ENCODE results near the gene KPNA3.
"Not testable (repeated sequence)": the region's sequence is repeated elsewhere in the genome, so short reads cannot be mapped to it uniquely, and the experiment has no call there.

The KPNA3 gene

DNA sequence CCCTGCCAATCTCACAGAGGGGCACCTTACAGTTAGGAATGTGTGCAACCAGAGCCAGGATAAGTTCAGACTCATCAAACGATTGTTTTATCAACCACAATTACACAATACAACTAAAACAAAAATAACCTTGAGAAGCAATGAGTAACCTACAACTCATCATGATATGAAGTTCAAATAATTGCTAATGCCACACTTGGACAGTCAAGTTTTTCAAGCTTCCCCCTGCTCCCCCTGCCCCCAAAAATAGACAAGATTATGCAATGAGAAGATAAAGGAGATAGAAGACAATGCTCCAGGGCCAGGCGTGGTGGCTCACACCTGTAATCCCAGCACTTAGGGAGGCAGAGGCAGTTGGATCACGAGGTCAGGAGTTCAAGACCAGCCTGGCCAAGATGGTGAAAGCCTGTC lies 13.6 kb upstream of the KPNA3 start:
- no peak for DNase-seq

DNA sequence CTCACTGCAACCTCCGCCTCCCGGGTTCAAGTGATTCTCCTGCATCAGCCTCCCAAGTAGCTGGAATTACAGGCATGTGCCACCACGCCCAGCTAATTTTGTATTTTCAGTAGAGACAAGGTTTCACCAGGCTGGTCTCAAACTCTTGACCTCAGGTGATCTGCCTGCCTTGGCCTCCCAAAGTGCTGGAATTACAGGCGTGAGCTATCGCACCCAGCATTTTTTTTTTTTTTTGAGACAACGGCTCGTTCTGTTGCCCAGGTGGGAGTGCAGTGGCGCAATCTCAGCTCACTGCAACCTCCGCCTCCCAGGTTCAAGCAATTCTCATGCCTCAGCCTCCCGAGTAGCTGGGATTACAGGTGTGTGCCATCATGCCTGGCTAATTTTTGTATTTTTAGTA lies 10.6 kb upstream of the KPNA3 start:
- DNase-seq: not testable (repeated sequence)

DNA sequence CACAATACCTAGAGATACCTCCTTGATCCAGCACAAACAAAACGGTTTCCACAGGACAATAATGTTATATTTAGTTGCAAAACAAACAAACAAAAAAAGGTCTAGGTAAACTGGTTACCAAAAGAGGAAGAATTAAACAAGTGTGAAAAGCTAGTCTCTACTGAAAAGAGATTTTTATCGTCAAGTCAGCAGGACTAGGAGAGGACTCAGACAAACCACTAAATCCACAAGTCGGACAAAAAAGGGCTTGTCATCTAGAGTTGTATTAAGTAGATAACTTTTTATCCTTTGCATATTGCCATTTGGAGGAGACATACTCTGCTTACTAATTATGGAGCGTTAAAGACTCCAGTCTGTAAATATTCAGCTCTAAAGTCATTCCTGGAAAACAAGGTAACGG lies 9.9 kb upstream of the KPNA3 start:
- DNase-seq: no peak

DNA sequence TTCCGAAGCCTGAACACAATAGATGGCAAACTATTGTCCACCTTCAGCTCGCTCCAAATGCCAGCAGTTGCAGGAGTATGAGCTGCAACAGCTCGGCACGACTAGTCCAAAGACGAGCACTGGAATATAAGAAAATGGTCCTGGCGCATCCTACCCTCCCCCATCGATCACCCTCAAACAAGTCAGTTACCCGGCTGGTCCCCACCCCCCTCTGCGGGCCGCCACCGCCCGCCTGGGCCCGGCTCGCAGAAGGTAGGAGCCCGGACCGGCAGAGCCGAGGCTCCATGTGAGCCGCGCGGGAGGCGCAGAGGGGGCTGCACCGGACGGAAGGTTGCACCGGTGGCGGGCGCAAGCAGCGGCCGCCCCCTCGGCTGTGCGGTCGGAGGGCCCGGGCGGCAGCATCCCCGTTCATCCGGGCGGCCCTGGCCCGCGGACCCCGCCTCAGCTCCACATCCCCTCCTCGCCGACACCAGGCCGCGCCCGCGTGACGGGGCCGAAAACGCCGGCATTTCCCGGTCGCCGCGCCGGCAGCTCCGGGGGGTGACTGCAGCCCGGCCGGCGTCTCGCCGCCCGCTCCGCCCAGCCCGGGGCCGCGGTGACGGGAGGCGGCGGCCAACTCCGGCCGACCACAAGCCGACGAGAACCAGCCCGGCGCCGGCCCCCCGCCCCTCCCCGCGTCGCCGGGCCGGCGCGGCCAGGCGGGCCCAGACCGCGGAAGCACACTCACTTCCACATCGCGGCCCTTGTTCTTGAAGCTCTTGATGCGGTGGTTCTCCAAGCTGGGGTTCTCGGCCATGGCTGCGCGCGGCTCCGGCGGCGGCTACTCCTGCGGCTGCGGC lies 552 bp downstream of the KPNA3 start:
- DNase-seq: peak; percentile 36

DNA sequence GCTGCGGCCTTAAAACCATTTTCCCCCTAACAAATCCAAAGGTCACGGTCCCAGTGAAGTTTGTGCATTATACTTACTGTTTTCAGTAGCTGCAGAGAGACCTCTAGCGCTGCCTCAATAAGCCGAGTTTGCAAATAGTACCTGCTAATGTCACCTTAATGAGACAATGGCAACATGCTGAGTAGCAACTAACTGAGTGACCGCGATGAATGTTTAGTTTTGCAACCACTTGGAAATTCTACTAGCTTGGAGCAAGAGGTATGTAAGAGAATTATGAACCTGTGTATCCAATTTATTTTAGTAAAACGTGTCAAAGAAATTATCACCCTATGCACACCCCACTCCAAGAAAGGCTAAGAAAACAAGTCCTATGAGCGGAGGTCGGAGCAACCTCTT lies 1.2 kb downstream of the KPNA3 start:
- peak; percentile 36 for DNase-seq

DNA sequence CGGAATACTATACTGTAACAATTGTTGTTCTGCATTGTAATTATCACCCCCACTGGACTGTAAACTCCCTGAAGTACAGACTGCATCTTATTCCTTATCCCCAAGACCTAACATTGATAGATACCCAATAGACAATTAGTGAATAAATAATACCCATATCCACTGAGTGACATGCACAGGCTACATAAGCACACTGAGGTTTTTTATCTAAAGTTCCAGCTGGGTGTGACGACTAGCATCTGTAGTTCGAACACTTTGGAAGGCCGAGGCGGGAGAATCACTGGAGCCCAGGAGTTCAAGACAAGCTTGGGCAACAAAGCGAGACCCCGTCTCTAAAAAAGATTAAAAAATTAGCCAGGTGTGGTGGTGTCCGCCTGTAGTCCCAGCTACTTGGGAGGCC lies 2.5 kb downstream of the KPNA3 start:
- no peak for DNase-seq

DNA sequence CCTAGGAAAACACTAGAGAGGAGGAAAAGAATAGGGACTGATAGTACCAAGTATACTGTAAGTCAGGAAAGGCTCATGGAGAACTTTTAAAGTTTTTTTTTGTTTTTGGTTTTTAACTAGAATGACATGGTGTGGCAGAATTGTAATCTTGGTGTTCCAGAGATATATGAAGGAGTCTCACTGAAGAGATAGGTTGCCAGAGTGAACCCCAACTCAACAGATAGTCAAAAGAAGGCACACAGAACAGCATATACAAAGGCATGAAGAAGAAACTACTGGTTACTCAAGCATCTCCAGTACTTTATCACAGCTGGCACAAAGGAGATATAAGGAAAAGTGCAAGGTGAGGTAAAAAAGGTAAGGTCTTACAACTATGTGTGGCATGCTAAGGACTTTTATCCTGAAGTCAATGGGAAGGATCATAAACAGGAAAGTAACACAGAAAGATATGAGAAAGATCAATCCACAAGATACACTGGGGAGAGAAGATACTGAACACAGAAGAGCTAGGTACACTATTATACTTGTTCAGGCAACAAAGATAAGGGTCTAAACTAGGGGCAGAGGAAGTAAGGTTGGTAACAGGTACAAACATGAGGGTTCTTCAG lies 6.0 kb downstream of the KPNA3 start:
- DNase-seq: no peak

DNA sequence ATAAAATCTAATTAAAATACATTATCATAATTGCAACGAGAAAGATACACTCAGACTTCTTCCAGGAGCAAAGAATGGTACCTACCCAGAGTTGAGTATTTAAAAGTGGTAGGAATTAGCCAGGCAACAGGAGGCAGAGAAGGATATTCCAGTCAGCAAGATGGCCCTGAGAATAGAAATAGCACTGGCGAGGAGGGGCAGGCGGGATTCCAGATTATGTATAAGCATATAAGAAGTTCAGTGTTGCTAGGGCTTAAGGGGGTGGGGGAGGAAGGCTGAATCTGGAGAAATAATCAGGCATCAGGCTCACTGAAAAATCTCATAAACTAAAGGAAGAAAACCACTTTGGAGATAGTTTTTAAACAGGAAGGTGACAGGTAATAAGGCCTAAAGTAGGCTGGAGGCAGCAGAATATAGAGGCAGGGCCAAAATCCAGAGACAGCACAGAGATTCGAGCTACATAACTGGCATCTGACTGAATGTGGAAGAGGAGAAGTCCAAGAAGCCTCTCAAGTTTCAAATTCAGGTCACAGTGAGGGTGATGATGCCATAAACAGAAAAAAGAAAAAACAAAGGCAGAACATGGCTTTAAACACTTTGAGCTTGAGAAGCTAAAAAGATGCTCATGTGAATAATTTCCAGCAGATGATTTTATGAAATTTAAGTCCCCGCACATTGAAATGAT lies 7.5 kb downstream of the KPNA3 start:
- DNase-seq: no peak

DNA sequence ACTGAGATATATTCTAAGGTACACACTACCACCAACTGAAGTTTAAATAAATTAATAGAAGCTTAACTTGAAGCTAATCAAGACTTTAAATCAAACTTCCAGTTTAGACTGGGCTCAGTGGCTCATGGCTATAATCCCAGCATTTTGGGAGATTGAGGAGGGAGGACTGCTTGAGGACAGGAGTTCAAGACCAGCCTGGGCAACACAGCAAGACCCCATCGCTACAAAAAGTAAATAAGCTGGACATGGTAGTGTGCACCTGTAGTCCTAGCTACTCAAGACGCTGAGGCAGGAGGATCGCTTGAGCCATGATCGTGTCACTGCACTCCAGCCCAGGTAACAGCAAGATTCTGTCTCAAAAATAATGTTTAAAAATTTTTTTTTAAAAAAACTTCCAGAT lies 8.6 kb downstream of the KPNA3 start:
- no peak for DNase-seq

DNA sequence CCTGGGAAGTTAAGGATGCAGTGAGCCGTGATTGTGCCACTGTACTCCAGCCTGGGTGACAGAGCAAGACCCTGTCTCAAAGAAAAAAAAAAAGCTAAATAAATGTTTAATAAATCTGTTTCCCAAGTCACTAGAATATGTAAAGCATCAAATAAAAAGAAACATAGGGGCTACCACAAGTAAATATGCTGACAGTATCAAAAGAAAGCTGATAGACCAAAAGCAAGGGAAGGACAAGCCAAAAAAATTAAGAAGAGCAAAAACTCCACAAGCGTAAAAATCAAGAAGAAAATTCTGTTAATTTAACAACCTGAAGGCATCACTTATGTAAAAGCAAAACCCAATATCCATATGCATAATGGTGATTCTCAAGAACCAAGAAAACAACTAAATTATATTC lies 9.7 kb downstream of the KPNA3 start:
- no peak for DNase-seq

DNA sequence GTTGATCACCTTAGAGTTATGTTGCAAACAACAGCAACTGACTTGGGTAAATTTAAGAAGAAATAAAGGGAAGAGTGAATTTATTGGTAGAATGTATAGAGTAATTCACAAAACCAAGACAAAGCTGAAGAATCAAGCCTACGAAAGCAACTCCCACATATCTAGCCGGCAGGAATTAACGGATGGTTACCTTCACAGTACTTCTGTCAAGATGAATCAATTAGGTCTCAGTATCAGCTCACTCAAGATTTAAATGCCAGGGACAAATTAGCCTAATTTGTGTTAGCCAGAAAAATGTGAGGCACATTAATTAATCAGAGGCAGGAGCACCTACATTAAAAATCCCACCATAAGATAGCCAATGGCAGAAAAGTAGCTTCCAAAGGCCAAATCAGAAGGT lies 10.7 kb downstream of the KPNA3 start:
- no peak for DNase-seq

DNA sequence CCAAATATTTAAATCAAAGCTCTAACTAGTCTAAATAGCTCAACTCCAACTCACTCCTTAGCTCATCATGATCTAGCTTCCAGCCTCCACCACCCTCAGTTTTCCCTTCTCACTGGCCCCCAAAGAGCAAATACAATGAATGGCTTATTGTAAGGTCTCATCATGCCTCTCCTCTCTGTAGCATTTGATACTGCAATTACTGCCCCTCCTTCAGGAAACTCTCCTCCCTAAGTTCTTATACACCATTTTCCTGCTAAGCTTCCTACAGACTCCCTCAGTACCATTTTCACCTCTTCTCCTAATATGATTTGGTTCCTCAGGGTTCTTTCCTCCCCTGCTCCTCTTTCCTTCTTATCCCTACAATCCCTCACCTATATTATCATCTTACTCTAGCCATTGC lies 12.8 kb downstream of the KPNA3 start:
- DNase-seq: no peak

DNA sequence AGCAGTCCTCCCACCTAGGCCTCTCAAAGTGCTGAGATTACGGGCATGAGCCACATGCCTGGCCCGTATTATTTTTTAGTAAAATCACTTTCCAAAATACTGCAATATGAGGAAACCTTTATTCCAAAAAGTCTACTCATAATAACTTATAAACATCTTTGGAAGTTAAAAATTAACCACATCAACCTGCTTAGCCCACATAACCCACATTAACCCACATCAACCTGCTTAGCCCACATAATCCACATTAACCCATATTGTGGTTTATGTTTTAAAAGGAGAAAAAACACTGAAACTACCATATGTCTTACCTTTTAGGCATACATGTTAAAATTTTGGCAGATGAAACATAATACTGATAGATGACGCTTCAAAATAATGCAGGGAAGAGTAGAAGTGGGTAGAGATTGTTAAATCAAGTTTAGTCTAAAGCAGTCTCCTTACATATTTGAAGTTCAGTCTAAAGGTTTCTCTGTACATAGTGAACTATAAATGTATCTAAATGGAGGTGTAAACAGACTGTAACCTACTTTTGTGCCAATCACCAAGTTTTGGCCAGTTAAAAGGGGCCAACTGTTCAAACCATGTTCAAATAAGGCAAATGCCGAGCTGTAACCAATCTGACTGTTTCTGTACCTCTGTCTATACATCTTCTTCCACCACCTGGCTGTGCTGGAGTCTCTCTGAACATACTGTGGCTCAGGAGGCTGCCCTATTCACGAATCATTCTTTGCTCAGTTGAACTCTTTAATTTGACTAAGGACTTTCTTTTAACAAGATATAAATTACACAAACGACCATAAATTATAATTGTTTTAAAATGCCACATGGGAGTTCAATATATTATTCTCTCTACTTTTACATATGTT lies 14.5 kb downstream of the KPNA3 start:
- DNase-seq: no peak

DNA sequence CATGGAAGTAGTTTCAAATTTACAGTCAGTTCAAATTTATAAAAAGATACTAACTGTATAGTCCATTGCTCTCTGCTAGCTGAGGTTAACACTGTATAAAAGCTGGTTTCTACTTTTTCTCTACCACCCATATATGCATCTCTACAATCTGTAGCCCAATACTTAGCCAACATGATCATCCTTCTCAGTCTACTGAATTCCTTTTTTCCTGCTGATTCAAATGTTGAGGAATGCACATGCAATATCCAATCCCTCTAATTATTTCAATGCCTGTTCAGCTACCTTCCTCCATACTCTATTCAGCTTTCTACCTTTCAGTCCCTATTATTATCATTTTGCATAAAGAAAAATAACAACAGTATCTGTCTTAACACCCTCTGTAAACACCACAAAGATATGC lies 15.6 kb downstream of the KPNA3 start:
- no peak for DNase-seq

DNA sequence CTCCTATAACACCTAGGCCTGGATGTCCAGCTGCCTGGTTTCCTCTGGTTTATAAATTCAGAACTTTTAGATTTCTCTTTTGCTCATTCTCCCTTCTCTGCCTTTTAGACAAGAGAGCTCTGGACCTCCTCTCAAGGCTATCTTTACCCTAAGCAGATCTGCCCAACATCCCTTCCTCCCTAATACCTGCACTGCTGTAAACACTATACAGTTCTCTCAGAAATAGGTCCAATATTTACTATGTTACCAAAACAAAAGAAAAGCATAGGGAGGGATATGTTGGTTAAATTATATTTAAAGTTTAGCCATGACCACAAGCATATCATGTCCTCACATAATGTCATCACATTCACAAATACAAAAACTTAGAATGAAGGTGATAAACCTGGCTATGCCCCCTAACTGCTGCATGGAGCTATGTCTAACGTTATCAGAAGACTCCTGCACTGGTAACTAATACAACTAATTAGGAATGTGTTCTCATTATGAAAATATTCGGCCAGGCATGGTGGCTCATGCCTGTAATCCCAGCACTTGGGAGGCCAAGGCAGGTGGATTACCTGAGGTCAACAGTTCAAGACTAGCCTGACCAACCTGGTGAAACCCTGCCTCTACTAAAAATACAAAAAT lies 18.0 kb downstream of the KPNA3 start:
- DNase-seq: no peak

DNA sequence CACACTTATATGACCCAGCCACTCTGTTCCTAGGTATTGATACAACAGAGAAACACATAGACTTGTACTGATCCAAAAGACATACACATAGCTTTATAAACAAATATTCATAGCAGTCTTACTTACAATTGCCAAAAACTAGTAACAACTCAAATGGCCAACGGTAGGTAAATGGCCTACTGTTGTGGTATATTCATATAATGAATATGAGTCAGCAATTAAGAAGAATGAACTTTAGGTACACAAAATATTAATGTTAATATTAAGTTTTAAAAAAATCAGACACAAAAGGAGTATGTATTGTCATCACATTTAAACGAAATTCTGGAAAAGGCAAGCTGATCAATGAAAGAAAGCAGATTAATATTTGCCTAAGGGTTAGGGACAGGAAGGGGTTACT lies 19.7 kb downstream of the KPNA3 start:
- no peak for DNase-seq

DNA sequence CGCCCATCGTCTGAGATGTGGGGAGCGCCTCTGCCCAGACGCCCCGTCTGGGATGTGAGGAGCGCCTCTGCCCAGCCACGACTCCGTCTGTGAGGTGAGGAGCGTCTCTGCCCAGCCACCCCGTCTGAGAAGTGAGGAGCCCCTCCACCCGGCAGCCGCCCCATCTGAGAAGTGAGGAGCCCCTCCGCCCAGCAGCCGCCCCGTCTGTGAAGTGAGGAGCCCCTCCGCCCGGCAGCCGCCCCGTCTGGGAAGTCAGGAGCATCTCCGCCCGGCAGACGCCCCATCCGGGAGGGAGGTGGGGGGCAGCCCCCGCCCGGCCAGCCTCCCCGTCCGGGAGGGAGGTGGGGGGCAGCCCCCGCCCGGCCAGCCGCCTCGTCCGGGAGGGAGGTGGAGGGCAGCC lies 30.7 kb downstream of the KPNA3 start:
- not testable (repeated sequence) for DNase-seq

DNA sequence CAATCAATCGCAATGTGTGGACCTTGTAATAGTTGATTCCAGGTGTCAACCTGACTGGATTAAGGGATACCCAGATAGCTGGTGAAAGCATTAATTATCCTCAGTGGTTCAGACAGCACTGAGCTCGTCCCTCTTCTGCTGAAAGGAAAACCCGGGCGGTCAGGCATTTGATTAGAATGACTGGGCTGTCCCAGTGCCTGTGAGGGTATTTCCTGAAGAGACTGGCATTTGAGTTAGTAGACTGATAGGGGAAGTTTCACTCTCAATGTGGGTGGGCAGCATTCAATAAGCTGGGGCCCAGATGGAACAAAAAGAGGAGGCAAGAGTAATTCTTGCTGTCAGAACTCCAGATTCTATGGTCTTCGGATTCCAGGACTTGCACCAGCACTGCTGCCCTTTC lies 31.9 kb downstream of the KPNA3 start:
- DNase-seq: no peak

DNA sequence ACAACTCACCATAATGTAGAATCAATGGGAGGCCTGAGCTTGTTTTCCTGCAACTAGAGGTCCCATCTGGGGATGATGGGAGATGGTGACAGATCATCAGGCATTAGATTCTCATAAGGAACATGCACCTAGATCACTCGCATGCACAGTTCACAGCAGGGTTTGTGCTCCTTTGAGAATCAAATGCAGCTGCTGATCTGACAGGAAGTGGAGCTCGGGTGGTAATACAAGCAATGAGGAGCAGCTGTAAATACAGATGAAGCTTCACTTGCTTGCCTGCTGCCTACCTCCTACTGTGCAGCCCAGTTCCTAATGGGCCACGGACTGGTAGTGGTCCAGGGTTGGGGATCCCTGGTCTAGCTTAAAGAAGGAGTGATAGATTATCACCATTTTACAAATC lies 33.0 kb downstream of the KPNA3 start:
- no peak for DNase-seq

DNA sequence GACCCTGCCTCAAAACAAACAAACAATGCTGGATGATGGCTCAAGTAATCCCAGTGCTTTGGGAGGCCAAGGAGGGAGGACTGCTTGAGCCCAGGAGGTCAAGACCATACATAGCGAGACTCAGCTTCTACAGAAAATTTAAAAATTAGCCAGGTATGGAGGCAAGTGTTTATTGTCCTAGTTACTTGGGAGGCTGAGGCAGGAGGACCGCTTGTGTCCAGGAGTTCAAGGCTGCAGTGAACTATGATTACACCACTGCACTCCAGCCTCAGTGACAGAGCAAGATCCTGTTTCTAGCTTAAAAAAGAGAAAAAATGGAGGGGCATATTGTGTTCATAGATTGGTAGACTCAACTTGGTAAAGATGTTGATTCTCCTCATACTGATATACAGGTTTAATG lies 36.2 kb downstream of the KPNA3 start:
- no peak for DNase-seq

DNA sequence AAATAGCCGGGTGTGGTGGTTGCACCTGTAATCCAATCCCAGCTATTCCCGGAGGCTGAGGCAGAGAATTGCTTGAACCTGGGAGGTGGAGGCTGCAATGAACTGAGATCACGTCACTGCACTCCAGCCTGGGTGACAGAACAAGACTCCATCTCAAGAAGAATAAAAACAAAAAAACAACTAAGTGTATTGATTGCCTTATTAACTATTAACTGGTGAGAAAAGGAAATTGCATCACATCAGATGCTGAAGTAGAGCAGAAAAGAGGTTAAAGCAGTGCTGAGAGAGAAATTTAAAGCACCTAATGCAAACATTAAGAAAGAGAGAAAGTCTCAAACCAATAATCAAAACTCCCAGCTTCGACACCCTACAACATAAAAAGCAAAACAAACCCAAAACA lies 38.3 kb downstream of the KPNA3 start:
- no peak for DNase-seq

DNA sequence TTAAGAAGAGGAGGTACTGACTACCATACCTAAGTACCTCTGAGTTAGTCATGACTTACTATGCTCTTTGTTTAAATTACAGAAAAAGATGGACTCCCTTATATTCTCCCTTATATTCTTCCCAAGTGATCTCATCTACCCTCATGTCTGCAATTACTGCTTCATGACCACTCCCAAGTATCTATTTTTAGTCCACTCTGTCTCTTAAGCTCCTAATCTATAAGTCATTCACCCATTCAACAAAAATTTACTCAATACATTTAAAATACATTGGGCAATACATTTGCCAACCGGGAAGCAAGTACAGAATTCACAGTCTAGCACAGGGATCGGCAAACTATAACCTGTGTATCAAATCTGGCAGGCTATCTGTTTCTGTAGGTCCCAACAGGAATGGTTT lies 42.6 kb downstream of the KPNA3 start:
- DNase-seq: no peak

DNA sequence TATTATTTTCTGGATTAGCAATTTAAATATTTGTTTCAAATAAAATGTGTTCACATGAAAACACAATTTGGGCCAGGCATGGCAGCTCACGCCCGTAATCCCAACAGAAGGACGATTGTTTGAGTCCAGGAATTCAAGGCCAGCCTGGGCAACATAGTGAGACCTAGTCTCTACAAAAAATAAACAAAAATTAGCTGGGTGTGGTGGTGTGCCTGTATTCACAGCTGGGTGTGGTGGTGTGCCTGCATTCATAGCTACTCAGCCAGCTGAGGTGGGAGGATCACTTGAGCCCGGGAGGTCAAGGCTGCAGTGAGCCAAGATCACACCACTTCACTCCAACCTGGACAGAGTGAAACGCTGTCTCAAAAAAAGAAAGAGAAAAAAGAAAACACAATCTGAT lies 46.4 kb downstream of the KPNA3 start:
- DNase-seq: no peak

Data from NCI-H510A treated with DMSO at 0.1 percent for 48 hours (cell line).